ENCODE results near the gene EBF3. TPM values are rescaled to one million over a fixed set of nuclear protein-coding genes. Genes with fewer than 3 reads are reported as not detected.

The EBF3 gene
- polyA plus RNA-seq, 10 donors, result 62.5 to 103 (median 69.3) TPM

DNA sequence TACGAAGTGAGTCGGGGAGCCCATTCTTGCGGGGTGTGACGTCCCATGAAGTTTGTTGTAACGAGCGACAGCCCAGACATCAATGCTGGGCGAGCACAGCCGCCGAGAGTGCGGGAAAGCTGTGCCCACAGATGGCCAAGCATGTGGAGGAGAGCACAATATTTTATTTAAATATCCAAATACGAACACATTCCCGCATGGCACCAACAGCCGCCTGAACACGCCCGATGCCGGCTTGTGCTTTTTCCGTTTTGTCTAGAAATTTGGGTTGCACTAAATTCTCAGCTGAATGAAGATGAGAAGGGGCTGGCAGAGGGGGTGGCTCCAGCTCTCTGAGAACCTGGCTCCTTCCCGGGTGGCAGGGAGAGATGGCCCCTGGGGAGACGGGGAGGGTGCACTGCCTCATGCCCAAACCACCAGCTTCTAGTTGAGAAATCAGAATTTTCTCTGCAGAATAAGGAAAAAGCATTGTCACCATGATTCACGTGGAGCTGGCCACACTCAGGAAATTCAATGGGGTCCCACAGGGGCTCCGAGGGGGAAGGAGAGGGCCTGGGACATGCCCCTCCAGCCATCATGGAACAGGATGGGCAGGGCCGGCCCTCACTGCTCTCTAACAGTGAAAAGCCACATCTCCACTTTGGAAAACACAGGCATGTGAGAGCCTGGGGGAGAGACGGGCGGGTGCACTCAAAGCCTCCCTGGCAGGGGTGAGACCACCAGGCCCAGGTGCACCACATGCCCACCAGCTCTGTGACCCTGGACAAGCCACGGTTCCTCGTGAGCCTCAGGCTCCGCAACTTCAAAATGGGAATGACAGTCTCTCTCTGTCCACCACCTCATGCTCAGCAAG lies 48.3 kb downstream of the EBF3 start:
- DNase-seq, result no peak

DNA sequence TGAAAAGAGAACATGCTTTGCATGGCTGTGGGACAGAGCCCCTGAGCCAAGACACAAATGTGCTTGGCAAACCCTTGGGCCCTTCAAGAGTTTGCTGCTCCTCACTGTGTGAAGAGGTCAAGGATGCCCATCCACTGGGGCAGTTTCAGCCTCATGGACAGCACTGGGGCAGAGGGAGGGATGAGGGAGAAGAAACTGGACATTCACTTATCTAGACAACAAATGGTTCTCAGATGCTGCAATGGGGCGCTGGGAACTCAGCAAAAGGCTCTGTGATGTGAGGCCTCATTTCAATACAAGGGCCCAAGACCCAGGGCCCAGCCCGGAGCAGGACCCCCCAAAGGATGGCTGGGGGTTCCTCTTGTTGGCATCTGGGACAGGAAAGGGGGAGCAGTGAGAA lies 49.1 kb downstream of the EBF3 start:
- DNase-seq, result no peak

DNA sequence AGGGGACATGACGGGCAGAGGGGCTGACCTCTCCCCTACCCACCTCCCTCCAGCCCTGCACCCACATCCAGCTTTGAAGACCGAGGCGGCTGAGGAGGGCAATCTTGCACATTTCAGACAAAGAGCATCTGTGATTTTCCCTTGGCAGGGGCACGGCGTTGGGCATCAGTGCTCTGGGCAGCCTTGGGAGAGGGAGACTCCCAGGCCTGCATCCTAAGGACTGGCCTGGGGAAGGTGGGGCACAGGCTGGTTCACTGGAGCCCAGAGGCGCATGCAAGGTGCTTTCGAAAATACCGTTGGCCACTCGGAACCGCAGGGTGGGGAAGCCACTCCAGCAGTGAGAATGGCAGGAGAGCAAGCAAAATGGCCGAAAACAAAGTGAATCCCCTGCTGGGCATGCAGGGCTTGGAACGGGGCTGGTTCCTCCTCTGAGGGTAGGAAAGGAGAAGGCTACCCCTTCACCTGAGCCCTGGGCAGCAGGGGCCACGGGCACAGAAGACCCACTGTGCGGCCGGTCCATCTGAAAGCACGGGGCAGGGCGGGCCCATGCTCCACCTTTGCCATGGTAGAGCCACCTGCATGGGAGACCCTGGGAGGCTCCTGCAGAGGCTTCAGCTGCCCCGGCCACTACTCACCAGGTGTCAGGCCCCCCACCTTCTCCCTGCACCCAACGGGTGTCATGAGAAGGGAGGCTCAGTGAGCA lies 49.8 kb downstream of the EBF3 start:
- no peak for DNase-seq

DNA sequence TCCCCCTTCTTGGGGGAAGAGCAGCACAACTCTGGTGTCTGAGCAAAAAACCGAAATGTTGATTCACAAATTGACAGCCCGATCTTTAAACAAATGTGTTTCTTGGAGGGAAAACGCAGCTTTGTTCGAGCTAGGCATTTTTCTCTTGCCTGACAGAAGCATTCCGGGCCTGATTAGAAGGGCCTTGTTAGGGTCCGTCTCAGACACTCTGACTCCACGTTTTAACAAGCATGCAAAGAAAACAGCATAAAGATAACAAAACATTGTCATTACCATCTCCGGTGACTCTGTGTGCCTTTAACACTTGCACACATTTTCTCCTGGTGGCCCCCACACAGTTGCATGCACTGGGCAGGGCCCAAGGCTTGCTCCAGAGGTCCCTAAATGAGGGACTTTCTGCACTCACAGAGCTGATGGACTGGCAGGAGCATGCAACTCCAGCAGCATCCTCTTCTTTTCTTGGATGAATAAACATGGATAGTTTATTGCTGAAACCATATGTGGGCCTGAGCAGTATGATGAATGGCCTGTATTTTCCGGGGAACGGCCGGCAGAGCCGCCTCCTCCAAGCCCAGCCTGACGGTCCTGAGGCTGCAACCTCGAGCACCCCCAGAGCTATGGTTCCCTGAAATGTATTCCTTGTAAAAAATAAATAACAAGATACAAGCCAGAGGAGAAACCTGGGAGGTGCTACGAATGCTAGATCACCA lies 50.9 kb downstream of the EBF3 start:
- no peak for DNase-seq

DNA sequence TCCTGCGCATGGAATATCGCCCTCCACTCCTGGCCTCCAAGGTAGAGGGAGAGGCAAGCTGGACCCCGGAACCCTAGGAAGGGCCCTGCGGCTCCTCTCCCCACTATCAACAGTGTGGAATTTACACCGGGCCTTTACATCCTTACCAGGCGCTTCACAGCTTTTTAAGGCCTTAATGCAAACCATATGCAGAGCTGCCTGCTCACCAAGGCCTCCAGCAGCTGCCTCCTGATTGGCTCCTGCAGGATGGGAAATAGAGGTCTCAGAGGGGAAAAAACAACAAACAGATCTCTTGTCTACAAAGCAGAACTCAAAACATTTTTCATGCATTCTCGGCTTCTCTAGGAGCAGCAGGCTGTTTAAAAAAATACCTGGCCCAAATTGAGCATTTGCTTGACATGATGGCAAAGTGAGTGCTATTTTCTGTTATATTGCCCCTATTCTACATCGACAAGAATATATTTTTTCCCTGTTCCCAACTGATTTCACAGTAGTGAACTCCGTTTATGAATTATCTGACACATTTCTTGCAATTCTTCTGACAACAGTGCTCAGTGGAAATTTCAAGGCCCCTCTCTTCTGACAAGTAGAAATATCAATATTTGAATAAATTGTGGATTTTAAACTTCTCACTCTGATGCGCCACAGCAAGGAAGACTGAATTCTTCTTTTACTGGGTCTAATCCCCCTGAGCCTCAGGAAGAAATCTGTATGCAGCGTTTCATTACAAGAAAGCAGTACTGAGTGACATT lies 51.7 kb downstream of the EBF3 start:
- DNase-seq, result peak; percentile 49 to 75 (median 61)

DNA sequence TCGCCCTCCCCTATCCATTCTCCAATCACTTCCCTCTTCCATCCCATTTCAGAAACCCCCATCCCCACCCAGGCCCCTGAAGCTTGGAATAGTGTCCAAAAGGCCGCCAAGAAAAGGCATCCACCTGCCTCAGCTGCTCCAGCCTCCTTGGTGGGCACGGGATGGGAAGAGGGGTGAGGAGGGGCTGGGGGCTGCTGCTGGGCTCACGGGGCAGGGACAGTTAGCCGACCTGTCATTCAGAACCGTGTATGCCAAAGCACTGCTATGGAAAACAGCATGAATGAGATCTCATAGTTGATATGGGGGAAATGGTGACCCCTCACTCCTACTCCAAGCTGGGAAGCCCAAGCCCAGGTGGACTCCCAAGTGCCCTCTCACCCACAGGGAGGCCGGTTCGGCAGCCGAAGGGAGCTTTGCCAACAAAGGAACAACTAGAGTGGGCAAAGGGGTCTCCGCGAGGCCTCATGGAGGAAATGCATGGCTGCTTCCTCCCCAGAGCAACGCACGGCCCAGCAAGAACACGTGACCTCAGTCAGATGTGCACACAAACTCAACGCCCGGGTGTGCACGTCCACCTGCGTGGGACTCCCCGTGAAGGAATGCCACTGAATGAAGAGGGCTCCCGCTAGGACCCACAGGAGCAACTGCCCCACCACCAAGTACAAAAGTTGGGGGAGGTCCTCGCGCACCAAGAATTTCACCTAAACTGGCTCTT lies 52.5 kb downstream of the EBF3 start:
- no peak for DNase-seq

DNA sequence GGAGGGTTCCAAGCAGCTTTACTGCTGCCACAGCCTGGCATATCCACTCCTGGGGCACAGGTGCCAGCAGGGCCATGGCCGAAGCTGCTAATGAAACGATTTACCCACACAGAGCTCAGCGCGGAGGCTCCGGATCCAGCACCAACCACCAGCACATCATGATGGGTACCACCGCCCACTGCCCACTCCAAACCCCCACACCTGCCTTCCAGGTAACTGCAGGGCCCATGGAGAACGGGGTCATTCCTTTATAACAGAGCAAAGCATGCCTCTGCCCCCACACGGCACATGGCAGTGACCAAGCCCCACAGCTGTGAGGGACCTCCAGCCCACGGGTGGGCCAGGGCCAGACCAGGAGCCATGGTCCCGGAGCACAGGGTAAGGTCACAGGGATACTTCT lies 53.2 kb downstream of the EBF3 start:
- DNase-seq, result no peak

DNA sequence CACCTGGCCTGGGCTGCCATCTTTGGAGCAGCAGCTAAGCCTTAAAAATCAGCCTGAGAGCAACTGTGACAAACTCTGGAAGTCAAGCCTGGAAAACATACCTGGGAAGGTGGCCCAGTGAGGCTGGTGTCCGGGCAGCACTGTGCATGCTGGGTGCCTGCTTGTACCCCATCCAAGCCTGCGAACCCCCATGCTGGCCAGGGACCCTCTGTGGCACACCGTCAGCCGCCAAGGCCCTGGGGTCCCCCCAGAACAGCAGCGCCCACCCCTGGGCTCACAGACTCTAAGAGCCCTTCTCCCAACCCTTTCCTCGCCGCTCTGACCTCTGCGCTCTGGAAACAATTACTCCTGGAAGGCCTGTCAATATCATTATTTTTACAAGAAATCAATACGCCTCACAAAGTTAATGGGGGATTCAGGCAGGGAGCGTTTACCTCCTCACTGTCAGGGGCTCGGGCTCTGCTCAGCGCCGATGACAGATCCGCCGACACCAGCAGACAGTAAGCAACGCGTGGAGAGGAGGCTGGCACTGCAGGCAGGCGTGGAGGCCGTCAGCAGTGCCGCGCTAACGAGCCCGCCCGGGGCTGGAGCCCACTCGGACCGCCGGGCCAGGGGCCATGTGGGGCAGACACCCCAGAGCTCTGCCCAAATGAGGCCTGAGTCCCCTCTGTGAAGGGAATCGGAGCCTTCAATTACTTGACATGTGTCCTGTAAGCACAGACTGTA lies 54.4 kb downstream of the EBF3 start:
- DNase-seq, result no peak

DNA sequence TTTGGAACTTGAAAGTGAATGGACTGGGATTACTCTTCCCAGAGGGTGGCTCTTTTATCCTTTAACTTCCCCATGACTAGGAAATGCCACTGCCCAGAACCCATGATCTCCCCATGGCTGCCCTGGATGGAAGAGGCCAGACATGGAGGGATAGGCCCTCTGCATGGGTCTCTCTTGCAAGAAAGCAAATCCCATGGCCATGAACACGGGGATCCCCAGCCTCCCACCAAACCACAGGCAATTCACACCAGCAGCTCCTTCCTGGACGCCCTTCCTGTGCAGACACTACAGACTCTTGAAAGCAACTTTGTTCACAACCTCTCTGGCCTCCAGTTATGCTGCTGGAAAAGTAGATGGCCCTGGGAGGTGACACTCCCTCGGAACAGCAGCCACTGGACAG lies 55.0 kb downstream of the EBF3 start:
- no peak for DNase-seq

DNA sequence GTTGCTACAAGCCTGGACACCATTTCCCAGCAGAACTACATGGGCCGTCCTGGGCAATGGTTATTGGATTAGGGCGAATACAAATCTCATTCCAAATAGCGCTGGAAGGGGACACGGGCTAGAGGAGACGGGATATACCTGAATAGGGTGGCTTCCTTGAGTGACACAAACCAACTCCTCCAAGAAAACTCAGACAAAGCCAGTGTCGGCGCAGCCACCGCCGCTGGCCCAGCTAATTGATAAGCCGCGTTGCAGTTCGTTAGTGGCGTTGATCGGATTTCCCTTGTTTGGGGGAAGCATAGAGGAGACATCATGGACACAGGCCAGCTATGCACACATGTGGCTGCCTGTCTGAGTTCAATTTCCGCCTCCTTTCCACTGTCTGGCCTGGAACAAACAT lies 55.7 kb downstream of the EBF3 start:
- no peak for DNase-seq

DNA sequence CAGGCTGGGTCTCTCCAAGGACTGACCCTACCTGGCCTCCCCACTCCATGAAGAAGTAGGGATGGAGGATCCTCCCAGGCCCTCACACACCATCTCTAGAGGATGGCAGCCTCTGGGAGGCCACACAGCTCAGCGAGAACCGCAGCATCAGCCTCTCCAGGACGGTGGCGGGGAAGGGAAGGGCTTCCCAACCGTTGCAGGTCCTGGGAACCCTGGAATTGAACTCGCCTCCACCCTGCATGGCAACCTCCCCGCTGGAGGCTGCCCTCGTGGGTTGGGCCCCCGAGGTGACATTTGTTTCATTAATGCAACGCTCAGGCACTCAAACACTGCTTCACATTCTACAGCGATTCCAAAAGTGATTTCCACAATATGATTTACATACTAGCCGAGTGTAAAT lies 58.5 kb downstream of the EBF3 start:
- no peak for DNase-seq

DNA sequence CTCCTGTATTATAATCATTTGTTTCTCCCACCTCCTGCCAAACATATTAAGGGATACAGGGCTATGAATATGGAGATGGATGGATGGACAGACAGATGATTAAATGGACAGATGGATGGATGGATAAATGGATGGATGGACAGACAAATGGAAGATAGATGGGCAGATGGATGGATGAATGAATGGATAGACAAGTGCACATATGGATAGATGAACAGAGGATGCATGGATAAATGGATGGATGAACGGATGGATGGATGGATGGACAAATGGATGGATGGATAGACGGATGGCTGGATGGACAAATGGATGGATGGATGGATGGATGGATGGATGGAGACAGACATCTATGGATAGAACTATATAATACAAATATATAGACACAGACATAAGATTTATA lies 59.8 kb downstream of the EBF3 start:
- no peak for DNase-seq

DNA sequence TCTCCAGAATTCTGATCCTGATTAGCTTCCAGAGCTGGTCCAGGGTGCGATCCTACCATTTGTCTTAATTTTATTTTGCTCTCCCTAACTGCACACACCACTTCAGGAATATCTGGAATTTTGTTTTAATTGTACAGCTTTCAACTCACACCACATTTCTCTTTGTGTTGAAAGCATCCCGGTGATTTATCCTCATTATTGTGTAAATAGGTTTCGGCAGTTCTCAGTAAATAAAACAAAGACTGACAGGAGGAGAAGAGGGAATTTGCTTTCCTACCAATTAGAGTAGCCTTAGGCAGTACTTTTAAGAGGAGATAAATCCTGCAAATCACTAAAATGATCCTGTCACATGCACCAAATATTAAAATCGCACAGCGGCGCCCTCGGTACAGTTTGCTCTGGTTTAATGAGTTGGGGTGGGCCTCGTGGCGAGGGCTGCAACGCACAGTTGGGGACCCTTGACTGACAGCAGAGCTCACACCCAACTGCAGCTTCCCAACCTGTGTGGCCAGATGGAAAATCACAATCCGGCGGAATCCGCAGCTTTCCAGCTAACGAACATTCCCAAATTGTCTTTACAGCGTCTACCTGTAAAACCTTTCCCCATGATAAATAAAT lies 62.6 kb downstream of the EBF3 start:
- DNase-seq, result no peak

DNA sequence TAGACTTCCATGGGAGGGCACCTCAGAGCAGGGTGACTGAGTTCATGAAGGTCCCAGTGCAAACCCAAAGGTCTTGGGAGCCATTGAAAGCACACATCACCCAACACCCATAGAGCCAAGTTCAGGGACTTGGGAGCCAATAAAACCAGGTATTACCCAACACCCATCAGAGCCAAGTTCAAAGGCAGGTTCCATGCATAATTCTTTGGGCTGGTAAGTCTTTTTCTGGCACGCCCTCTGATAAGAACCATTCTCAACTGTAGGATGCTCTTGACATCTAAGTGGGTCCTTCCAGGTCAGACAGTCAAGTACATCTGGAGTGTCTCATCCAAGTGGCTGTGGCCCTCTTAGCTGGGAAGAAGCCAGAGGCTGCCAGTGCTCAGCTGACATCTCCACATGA lies 63.2 kb downstream of the EBF3 start:
- no peak for DNase-seq

DNA sequence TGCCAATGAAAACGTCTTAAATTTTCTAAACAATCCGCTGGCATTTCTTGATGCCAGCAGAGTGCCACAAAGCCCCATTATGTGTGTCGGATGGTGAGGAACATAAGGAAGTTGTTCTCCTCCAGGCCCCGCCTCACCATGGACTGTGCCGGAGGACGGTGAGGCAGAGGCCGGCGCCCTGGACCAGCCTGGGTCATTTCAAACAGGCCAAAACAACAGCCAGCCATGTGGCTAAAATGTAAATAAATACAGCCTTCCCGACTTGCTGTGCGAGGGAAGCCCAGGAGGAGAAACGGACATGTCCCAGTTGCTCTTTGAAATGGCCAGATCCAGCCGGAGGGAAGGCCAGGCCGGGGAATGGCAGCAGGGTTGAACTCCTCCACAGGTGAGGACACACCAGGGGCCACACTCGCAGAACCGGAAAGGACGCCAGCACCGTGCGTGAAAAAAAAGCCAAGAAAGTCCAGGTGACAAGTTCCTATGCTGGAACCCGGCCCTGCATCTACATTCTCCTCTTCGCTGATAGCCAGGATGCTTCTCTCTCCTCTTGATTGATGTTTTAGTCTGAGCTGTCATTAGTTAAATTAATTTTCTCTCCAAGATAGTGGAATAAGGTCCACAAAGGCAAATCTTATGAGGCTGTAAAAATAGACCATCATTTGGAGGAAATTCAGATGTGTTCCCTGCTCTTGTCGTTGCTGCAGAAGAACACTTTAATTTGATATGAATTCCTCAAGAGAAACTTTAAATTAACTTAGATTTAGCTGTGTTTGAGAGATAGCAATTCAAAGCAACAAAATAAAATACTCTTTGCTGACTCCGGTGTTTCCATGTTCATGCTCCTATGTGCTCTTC lies 64.6 kb downstream of the EBF3 start:
- no peak for DNase-seq

DNA sequence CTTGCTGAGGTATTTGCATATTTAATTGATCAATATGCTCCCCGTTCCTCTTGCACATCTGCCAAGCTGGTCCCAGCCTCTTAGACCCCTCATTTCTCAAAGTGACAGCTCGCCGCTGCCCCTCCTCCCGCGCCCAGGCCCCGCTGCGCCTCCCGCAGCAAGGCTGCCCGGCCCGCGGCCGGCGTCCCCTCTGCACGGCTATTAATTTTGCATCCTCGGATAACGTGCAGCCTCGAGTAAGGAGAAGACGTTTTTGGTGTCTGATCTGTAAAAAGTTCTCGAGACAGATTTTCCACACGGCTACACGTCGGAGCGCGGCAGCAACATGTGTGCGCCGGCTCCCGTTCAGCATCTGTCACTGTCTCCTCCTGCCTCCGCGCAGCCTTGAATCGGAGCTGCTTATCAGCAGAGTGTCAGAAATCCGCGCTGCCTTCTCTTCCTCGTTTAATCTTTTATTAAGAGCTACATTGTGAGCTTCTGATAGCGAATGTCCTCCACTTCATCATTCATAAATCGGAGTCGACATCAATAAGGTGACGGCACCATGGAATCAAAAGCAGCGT lies 65.3 kb downstream of the EBF3 start:
- no peak for DNase-seq

DNA sequence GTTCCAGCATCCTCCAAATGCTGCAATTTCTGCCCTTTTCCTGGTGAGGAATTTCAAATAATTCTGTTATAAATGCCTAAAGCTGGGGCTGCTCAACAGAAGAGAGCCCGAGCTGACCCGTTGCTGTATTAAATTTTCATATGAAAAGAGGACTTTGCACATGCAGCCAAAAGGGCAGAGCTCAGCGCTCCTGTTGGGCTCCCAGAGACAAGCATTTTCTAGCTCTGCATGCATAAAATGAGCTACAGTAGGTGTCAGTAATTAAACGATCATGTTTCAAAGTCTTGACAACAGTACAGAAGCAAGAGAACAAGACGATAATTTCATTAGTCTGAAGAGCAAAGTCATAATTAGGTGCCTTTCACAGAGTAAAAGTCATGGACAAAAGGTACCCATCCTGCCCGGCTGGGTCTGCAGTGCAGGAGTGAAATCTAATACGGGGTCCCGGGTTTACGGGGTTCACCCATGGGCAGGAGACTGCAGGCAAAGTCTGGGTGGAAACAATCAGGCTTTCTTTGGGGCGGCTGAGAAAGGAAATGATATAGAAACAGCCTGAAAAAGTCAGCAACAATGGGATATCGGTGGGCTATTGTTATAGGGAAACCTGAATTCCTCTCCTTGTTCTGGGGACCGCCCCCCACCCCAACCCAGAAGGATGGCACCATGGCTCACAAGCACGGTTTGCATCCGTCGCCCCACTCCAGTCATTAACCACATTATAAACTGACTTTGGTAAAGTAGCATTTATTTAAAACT lies 66.0 kb downstream of the EBF3 start:
- DNase-seq, result no peak

DNA sequence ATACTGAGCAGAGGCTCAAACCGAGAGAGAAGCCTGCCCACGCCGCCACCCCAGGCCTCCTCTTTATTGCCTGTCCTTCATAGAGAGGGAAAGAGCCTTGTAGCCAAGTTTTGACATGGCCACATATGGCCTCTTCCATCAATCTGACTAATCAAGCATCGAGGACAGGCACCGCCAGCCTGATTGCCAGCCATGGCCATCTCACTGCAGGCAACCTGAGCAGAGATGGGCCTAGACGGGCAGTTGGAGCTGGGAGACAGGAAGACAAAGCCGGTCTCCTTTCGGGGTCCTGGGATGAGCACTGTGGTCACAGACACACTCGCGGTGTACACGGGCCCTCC lies 67.2 kb downstream of the EBF3 start:
- no peak for DNase-seq
